ENCODE results near the gene MAB21L1.

GRCh38 chr13:35478271-35479037 is 2.0 kb upstream of the MAB21L1 start:
- TF ChIP-seq CTCF (IDR thresholded peaks at IDR 0.05; ENCODE audit: extremely low read depth in 1 of 2, insufficient read depth in 1 of 2, low read depth in 1 of 2, low read length in 2 of 2) (no peak), EZH2 (IDR thresholded peaks at IDR 0.05; ENCODE audit: borderline replicate concordance, low read depth, low read length, severe bottlenecking) (no peak), POLR2AphosphoS5 (IDR thresholded peaks at IDR 0.05; ENCODE audit: insufficient read depth, low read depth, low read length) (no peak), POLR2A (IDR thresholded peaks at IDR 0.05; ENCODE audit: low read depth, low read length) (no peak), GATA2 (IDR thresholded peaks at IDR 0.05; ENCODE audit: insufficient read depth, insufficient read length, low read depth, low read length) (no peak)

Measured in endothelial cell of umbilical vein (primary cell).